GM12878 (cell line): ENCODE measurements around the gene ICA1L. TPM values are rescaled to one million over a fixed set of nuclear protein-coding genes. Genes with fewer than 3 reads are reported as not detected.

Source experiments
- ATAC-seq: fragments of 200-7000 bp; cut with Tn5 transposase; 3 replicates; pipeline ENCODE4 v1.9.1; 2020; ENCODE audit warnings: mild to moderate bottlenecking, moderate library complexity
- BruUV-seq: library from RNA; stranded (reverse); fragments of 400-500 nt; replicated peaks from 2 replicates; lab custom pipeline; 2021; lab: Mats Ljungman, UMichigan
- CTCF ChIA-PET: fragments of 300-600 bp; sonication (Branson Sonifier 250); formaldehyde crosslinking; extraction: SDS; loops from one replicate; lab custom pipeline; 2021; ENCODE audit warnings: inconsistent platforms; lab: Yijun Ruan, JAX
- POLR2A ChIA-PET: fragments of 350-600 bp; formaldehyde crosslinking; extraction: SDS; loops from one replicate; lab custom pipeline; 2021; ENCODE audit warnings: inconsistent platforms; lab: Charles Lee
- RAD21 ChIA-PET: fragments of 300-600 bp; sonication (Branson Sonifier 250); formaldehyde crosslinking; loops from one replicate; lab custom pipeline; 2023; ENCODE audit warnings: antibody characterized with exemption; ENCODE audit not compliant: unreplicated experiment; lab: Charles Lee
- SMC1A ChIA-PET: fragments of 300-600 bp; sonication (Branson Sonifier 250); formaldehyde crosslinking; loops from one replicate; lab custom pipeline; 2023; ENCODE audit not compliant: unreplicated experiment, uncharacterized antibody; lab: Charles Lee
- DNase-seq: peaks from one replicate; pipeline ENCODE4 v3.0.0-alpha.2; 2011; ENCODE audit warnings: low read depth, low spot score
- FAIRE-seq: peaks from 3 replicates; lab custom pipeline; 2011; peaks lifted over from hg19 to GRCh38; lab: Jason Lieb, UNC
- H2AFZ ChIP-seq: 2 replicates; pipeline ENCODE4 v1.6.0; 2011; ENCODE audit warnings: low read depth, low read length, control low read depth; ENCODE audit not compliant: control insufficient read depth
- H3K27ac ChIP-seq: 2 replicates; pipeline ENCODE4 v1.5.1; 2011; ENCODE audit warnings: control low read depth; ENCODE audit not compliant: control insufficient read depth, insufficient read depth
- H3K27me3 ChIP-seq, 2 experiments: replicated peaks in 1 of 2; 2 replicates each; pipeline versions ENCODE4 v1.6.0 to v1.6.1; 2011; ENCODE audit warnings: low read length in 1 of 2; ENCODE audit not compliant: control insufficient read depth in 2 of 2, insufficient read depth in 2 of 2
- H3K36me3 ChIP-seq, 2 experiments: 2 replicates each; pipeline ENCODE4 v1.5.1; 2011; ENCODE audit warnings: low read length in 1 of 2; ENCODE audit not compliant: control insufficient read depth in 2 of 2, insufficient read depth in 2 of 2
- H3K4me1 ChIP-seq: 2 replicates; pipeline ENCODE4 v1.6.1; 2011; ENCODE audit warnings: mild to moderate bottlenecking, low read length, moderate library complexity, mixed read lengths; ENCODE audit not compliant: control insufficient read depth, insufficient read depth
- H3K4me2 ChIP-seq: 2 replicates; pipeline ENCODE4 v1.6.0; 2011; ENCODE audit warnings: control low read depth; ENCODE audit not compliant: control insufficient read depth, insufficient read depth
- H3K4me3 ChIP-seq: fragments of 200-600 bp; sonication (generic); 2 replicates; pipeline ENCODE4 v1.5.1; 2016
- H3K79me2 ChIP-seq: 2 replicates; pipeline ENCODE4 v1.6.0; 2011; ENCODE audit warnings: low read length; ENCODE audit not compliant: control insufficient read depth, insufficient read depth
- H3K9ac ChIP-seq: 2 replicates; pipeline ENCODE4 v1.8.0; 2011; ENCODE audit warnings: low read length, control low read depth, mixed read lengths; ENCODE audit not compliant: control insufficient read depth, insufficient read depth
- H3K9me3 ChIP-seq: replicated peaks from 3 replicates; pipeline ENCODE4 v1.5.1; 2011; ENCODE audit warnings: mild to moderate bottlenecking, low read length; ENCODE audit not compliant: control insufficient read depth, insufficient read depth
- H4K20me1 ChIP-seq: 2 replicates; pipeline ENCODE4 v1.6.0; 2011; ENCODE audit not compliant: control insufficient read depth, insufficient read depth
- WGBS: methylation state at CpG from one replicate; pipeline ENCODE4 v1.1.6; 2016; ENCODE audit warnings: low lambda C conversion rate; ENCODE audit not compliant: insufficient replicate concordance, insufficient coverage; ENCODE audit errors: missing lambda C conversion rate; 5-methylcytosine and 5-hydroxymethylcytosine counted together
- in situ Hi-C: fragments of 300-500 bp; cut with MboI; formaldehyde crosslinking; loops from 9 replicates; pipeline ENCODE4 v1.14.3; 2018; ENCODE audit warnings: mixed read lengths
- intact Hi-C: fragments of 100-400 bp; cut with micrococcal nuclease; formaldehyde crosslinking; loops from one replicate; pipeline ENCODE4 v1.14.2; 2022; ENCODE audit not compliant: unreplicated experiment
- polyA plus RNA-seq, 11 experiments: library from polyadenylated mRNA; depleted of rRNA in 4 of 11; unstranded in 6 of 11; stranded (reverse) in 5 of 11; fragments of >200 nt; fragmentation: Nextera tagmentation in 4 of 11; fragmentation: Illumina TruSeq in 1 of 11; extraction: Ambion mirVana in 4 of 11; extraction: Trizol in 1 of 11; gene quantifications; 1 replicate in 1 of 11; 2 replicates in 10 of 11; pipeline versions ENCODE4 v1.2.1 to v1.2.3, GENCODE V29; 2011 to 2016; ENCODE audit warnings: inconsistent platforms in 2 of 11, missing spikeins in 2 of 11, low read depth in 1 of 11
- total RNA-seq, 4 experiments: library from RNA; depleted of rRNA in 3 of 4; stranded (reverse); fragments of >200 nt in 3 of 4; fragmentation: Illumina TruSeq in 1 of 4; extraction: Trizol in 1 of 4; gene quantifications; 2 replicates each; pipeline versions ENCODE4 v1.2.1 to v1.2.3, GENCODE V29; 2013 to 2021
- TF ChIP-seq, protein P1 (sequence below): fragments of 450-650 bp; formaldehyde crosslinking; IDR thresholded peaks from 2 replicates; pipeline ENCODE4 v1.4.0; 2020; ENCODE audit warnings: mild to moderate bottlenecking, moderate library complexity
- TF ChIP-seq, protein P2 (sequence below): IDR thresholded peaks from 2 replicates; pipeline ENCODE4 v1.6.1; 2011; ENCODE audit warnings: mild to moderate bottlenecking, low read depth, low read length, moderate library complexity; ENCODE audit not compliant: insufficient replicate concordance

ICA1L gene
- total and polyA plus RNA-seq, 10 of the 15 experiments (the other 5 are each of a cell fraction or from before 2014, with no cell fraction given) = 0.85 to 7.4 (median 3.6) TPM

DNA sequence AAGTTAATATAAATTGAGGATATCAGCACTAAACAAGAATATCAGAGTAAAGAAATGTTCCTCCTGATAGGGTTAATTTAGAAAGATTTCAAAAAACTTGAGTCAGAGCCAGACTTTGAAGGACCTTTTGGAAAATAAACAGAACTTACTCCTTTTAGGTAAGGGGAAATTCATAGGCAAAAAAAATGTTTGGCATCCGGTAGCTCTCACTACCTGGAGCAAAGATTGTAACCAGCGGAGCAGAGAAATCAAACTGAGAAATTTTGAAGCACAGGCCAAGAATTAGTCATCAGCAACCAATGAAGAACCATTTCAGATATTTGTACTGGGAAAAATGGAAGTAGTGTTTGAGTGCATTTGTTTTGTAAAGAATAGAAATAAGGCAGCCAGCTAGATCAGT lies 113.0 kb downstream of the ICA1L start (continued):
- TF ChIP-seq, protein P1, sequence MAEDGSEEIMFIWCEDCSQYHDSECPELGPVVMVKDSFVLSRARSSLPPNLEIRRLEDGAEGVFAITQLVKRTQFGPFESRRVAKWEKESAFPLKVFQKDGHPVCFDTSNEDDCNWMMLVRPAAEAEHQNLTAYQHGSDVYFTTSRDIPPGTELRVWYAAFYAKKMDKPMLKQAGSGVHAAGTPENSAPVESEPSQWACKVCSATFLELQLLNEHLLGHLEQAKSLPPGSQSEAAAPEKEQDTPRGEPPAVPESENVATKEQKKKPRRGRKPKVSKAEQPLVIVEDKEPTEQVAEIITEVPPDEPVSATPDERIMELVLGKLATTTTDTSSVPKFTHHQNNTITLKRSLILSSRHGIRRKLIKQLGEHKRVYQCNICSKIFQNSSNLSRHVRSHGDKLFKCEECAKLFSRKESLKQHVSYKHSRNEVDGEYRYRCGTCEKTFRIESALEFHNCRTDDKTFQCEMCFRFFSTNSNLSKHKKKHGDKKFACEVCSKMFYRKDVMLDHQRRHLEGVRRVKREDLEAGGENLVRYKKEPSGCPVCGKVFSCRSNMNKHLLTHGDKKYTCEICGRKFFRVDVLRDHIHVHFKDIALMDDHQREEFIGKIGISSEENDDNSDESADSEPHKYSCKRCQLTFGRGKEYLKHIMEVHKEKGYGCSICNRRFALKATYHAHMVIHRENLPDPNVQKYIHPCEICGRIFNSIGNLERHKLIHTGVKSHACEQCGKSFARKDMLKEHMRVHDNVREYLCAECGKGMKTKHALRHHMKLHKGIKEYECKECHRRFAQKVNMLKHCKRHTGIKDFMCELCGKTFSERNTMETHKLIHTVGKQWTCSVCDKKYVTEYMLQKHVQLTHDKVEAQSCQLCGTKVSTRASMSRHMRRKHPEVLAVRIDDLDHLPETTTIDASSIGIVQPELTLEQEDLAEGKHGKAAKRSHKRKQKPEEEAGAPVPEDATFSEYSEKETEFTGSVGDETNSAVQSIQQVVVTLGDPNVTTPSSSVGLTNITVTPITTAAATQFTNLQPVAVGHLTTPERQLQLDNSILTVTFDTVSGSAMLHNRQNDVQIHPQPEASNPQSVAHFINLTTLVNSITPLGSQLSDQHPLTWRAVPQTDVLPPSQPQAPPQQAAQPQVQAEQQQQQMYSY (CRISPR knock-in tag) = no peak

DNA sequence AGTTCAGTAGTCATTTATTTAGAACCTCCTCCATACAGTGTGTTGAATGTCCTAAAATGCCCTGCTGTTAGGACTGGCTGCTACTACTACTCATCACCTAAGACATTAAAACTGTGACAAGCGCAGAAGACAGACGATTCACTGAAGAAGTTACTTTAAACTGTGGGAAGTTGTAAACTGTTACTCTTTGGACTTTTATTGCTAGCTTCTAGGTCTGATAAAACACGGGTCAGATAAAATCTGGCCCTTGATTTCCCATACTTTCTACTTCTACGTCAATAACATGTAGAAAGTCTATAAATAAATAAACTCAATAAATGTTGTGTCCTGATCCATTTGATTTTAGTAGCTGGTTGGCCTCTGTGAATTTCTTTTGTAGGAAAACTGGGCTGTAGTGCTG lies 113.4 kb downstream of the ICA1L start:
- no peaks in the 10 kb centered on the region for H3K4me1 ChIP-seq
- no peak overlapping the region for H3K9ac ChIP-seq
- intact Hi-C loops (no loop called here), in situ Hi-C loops (no loop called here)
- DNase-seq (no peak), FAIRE-seq (no peak), ATAC-seq (no peak)
- POLR2A ChIA-PET = no interaction called here
- H3K4me2 ChIP-seq = no peak overlapping the region
- no peaks in the 10 kb centered on the region for H3K79me2 ChIP-seq
- SMC1A ChIA-PET = interaction anchor here (1.0 to 1.7 kb wide), 4 partner anchors 23 to 170 kb away, joined by 3 to 4 read pairs (median 4); no protein-coding TSS in a partner anchor
- 88% methylated on average over 4 of the region's 4 CpGs for WGBS
- H3K27ac ChIP-seq = no peak overlapping the region
- RAD21 ChIA-PET = interaction anchor here (0.6 kb wide), 1 partner anchor 182 kb away, joined by 3 read pairs; no protein-coding TSS in a partner anchor
- H3K27me3 ChIP-seq = no peaks in the 10 kb centered on the region
- TF ChIP-seq, protein P2, sequence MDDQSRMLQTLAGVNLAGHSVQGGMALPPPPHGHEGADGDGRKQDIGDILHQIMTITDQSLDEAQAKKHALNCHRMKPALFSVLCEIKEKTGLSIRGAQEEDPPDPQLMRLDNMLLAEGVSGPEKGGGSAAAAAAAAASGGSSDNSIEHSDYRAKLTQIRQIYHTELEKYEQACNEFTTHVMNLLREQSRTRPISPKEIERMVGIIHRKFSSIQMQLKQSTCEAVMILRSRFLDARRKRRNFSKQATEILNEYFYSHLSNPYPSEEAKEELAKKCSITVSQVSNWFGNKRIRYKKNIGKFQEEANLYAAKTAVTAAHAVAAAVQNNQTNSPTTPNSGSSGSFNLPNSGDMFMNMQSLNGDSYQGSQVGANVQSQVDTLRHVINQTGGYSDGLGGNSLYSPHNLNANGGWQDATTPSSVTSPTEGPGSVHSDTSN = no peak
- H3K36me3 ChIP-seq = no peaks in the 10 kb centered on the region; a peak in 2 of 4 replicates
- H4K20me1 ChIP-seq = no peaks in the 10 kb centered on the region
- BruUV-seq = no TSS peak
- H3K9me3 ChIP-seq = no peaks in the 10 kb centered on the region
- no peak overlapping the region for H2AFZ ChIP-seq
- CTCF ChIA-PET = no interaction called here
- no peak overlapping the region for H3K4me3 ChIP-seq
